ENCODE results near the gene AHRR. TPM values are rescaled to one million over a fixed set of nuclear protein-coding genes. Genes with fewer than 3 reads are reported as not detected.
"Not testable (repeated sequence)": the region's sequence is repeated elsewhere in the genome, so short reads cannot be mapped to it uniquely, and the experiment has no call there.

AHRR gene
- 1 to 10 TPM; 1.6 to 2.1 (median 1.9) TPM for polyA plus RNA-seq (ENCODE audit: insufficient read length in 3 of 3)

DNA sequence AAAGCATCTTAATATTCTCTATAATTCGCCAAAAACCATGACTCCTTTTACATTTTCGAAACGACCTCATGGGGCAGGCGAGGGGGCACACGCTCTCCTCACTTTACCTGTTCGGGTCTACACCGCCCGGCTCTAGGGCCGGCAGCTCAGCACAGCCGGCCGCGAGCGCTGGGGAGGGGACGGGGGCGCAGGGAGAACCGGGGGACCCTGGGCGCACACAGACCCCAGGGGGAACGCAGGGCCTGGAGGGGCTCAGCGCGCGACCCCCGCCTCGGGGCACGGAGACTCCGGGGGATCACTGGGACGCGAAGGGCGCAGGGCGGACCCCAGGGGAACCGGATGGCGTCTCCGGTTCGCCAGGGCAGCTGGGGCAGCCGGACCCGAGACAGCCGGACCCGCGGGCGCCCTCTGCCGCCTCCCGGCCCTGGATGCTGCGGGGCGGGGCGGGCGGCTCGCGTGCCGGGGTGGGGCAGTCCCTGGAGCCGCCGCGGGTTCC lies at the start of gene AHRR:
Gene AHRR (plus strand): TSS at position 485 of the 496 bp plus-strand sequence. CDS start 22,189 bp downstream, outside the sequence.
- DNase-seq (ENCODE audit: low read depth in 3 of 3, low spot score in 2 of 3): no peak

DNA sequence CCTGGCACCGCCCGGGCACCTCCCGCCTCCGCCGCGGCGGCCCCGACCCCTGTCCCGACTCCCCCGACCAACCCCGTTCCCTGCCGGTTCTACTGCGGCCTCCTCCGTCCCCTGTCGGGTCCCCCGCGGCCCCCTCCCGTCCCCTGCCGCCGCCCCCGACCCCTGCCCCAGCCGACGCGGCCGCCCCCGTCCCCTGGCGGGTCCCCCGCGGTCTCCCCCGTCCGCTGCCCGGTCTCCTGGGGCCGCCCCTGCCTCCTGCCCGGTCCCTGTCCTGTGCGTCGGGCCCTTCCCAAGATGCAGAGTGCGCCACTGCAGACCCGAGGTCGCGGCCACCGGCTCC lies 49.7 kb upstream of the AHRR start:
- DNase-seq (ENCODE audit: low read depth in 3 of 3, low spot score in 2 of 3): not testable (repeated sequence)

DNA sequence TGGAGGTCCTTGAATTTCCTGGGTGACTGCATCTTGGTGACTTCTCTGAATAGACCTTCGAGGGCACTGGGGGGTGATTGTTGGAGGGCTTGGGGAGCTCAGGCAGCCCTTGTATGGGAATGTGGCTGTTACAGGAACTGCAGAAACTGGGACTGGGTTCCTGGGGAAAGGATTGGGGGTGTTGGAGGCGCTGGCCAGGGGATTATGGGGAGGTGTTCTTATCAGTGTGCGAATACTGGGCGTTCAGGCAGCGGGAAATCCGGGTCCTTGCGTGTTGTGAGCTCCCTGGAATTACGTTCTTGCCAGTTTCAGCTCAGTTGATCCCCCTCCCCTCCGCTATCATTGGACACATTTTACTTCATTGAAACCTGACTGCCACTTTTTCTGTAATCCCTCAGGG lies 48.4 kb upstream of the AHRR start:
- DNase-seq (ENCODE audit: low read depth in 3 of 3, low spot score in 2 of 3): not testable (repeated sequence)

DNA sequence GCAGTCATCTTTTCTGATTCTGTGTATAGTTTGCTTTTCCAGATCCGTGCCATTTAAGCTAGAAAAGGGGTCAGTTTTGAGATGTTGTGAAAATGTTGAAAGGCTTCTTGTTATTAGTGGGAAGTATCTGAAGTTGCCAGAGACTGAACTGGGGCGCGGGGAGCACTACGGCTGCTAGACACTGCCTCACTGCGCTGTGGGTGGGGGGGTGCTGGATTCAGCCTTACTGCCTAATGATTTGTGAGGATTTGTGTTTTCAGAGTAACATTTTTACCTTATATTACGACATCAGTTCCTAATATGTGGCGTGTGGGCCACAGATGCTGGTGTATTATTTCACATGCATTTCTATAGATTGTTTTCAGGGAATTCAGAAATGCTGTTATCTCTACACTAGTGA lies 48.0 kb upstream of the AHRR start:
- not testable (repeated sequence) for DNase-seq (ENCODE audit: low read depth in 3 of 3, low spot score in 2 of 3)

DNA sequence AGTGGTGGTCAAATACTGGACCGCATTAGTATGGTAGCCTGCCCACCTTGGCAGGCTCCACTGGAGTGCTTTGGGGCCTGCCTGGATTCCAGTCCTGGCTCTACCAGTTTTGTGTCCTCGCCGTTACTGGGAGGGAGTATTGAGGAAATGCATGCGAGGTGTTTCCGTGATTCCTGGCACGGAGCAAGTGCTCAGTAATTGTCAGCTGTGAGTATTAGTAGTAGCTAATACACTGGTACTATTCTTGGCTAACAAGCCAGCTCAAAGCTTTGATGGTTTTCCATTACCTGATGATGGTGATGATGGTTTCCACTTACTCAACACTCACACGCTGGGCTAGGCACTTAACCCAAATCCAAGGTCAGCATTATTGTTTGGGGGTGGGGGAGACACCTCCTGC lies 47.2 kb upstream of the AHRR start:
- not testable (repeated sequence) for DNase-seq (ENCODE audit: low read depth in 3 of 3, low spot score in 2 of 3)

DNA sequence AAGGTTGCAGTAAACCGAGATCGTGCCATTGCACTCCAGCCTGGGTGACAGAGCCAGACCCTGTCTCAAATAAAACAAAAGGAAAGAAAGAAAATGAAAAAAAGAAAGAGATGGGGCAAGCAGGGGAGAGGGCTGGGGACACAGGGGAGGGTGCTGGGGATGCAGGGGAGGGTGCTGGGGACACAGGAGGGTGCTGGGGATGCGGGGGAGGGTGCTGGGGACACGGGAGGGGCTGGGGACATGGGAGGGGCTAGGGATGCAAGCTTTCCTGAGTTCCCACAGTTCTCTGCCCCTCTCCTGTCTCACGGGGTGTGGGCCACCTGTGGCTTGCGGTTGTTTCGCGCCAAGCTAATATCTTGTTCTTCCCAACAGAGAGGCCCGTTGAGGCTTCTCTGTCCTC lies 42.9 kb upstream of the AHRR start:
- no peak for DNase-seq (ENCODE audit: low read depth in 3 of 3, low spot score in 2 of 3)

DNA sequence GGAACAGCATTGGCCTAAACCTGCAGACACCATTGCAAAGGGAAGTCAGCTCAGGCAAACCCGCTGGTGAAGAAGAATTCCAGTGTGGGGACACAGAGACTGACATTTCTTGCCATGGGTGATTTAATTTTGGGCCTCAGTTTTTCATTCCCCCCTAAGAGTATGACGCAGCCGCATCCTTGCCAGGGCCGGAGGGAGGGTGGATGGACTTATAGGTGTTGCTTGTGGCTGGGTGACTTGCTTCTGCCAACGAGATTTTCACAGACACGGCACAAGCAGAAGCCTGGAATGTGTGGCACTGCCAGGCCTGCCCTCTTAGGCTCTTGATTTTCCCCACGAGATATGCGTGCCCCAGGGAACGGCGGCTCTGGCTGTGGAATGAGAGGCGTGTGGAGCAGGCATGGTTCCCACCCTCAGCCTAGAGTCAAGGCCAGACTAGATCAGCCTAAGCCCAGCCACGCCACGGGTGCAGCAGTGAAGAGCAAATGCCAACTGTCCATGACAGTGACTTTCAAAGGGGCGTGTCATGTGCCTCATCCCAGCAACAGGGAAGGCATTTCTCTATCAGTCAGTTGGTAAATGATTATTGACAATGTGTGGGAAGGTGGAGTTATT lies 42.4 kb upstream of the AHRR start:
- not testable (repeated sequence) for DNase-seq (ENCODE audit: low read depth in 3 of 3, low spot score in 2 of 3)

DNA sequence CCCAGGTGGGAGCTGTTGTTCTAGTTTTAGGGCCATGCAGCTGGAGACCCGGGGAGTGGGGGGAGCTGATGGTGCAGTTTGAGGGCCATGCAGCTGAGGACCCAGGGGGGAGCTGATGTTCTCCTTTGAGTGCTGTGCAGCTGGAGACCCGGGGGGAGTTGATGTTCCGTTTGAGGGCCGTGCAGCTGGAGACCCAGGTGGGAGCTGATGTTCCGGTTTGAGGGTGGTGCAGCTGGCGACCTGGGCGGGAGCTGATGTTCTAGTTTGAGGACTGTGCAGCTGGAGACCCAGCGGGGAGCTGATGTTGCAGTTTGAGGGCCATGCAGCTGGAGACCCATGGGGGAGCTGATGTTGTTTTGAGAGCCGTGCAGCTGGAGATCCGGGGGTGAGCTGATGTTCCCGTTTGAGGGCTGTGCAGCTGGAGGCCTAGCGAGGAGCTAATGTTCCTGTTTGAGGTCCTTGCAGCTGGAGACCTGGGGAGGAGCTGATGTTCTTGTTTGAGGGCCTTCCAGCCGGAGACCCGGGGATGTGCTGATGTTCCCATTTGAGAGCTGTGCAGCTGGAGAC lies 35.4 kb upstream of the AHRR start:
- no peak for DNase-seq (ENCODE audit: low read depth in 3 of 3, low spot score in 2 of 3)

DNA sequence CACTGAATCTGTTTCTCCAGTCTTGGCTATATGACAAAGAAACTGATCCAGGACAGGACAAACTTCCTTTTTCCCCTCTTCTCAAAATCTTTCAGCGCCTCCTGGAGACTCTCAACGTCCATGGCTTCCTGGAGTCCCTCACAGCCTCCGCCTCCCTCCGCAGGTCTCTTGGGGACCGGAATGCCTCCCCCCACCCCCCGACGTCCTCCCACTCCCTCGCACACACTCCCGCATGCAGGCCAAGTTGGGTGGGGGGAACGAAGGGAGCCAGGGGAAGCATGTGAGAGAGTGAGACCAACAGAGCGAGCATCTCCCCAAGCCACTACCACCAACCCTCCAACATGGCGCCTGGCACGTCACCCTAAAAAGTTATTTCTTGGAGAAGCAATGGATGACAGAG lies 31.3 kb upstream of the AHRR start:
- DNase-seq (ENCODE audit: low read depth in 3 of 3, low spot score in 2 of 3): not testable (repeated sequence)

DNA sequence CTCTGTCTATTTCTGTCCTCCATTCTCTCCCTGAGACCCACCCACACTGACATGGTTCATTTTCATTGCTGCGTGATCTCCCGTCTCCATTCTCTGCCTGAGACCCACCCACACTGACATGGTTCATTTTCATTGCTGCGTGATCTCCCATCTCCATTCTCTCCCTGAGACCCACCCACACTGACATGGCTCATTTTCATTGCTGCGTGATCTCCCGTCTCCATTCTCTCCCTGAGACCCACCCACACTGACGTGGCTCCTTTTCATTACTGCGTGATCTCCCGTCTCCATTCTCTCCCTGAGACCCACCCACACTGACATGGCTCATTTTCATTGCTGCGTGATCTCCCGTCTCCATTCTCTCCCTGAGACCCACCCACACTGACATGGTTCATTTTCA lies 30.2 kb upstream of the AHRR start:
- DNase-seq (ENCODE audit: low read depth in 3 of 3, low spot score in 2 of 3): not testable (repeated sequence)

DNA sequence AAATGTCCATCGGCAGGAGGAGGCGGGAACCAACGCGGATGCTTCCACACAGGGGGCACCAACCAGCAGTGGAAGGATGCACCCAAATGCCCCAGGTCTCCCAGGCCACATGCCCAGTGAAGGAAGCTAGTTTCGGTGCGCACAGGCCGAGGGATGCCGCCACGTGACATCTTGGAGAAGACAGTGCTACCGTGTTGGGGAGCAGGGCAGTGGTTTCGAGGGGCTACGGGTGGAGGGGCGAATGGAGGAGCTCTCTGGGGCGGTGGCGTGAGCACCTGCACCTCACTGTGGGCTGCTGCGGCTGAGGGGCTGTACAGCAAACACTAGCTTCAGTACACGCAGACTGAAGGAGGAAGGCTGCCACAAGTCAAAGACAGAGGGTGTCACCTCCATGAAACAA lies 26.7 kb upstream of the AHRR start:
- DNase-seq (ENCODE audit: low read depth in 3 of 3, low spot score in 2 of 3): not testable (repeated sequence)

DNA sequence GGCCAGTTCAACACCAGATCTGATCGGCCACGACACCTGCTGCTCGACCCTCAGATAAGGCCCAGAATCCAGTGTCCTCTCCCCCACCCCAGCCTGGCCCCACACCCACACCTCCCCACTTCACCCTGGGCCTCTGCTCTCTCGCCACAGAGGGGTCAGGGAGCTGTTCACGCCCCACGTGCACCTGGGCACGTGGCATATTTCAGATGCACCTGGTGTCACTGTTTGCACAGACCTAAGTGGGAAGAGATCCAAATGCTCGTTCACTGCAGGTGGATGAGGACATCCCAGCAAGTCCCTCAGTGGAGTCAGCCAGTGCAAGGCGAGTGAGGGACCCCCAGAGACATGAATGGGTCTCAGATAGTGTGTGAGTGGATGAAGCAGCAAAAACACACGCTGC lies 25.3 kb upstream of the AHRR start:
- DNase-seq (ENCODE audit: low read depth in 3 of 3, low spot score in 2 of 3): not testable (repeated sequence)

DNA sequence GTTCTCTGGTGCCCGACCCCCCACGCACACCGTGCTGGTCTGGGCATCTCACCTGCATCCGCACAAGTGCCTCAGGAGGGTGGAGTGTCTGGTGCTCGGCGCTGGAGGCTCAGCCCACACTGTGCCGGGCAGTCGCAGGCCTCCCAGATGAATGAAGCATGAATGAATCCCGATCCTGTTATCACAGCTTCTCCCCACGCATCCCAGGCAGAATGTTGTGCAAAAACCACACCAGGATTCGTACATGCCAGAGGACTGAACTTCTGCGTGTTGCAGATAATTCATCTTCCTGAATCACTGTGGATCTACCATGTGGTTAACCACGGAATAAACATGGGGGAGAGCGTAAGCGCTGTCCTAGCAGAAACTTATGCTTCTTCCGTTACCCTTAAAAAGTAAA lies 24.6 kb upstream of the AHRR start:
- DNase-seq (ENCODE audit: low read depth in 3 of 3, low spot score in 2 of 3): not testable (repeated sequence)

DNA sequence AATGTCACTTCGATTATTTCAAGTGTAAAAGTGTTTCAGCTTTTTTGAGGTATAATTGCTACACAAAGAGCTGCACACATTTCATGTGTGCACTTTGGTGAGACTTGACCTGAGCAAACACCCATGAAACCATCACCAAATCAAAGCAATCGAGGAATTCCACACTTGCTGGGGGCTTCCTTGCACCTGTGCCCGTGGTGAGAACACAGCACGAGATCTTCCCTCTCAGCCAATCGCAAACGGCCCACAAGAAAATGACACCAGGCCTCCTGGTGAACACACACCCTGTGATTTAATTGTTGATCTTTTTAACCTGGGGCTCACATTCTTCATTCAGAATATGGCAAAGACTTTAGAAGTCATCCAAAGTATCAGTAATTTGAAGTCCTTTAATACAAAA lies 24.1 kb upstream of the AHRR start:
- DNase-seq (ENCODE audit: low read depth in 3 of 3, low spot score in 2 of 3): not testable (repeated sequence)

DNA sequence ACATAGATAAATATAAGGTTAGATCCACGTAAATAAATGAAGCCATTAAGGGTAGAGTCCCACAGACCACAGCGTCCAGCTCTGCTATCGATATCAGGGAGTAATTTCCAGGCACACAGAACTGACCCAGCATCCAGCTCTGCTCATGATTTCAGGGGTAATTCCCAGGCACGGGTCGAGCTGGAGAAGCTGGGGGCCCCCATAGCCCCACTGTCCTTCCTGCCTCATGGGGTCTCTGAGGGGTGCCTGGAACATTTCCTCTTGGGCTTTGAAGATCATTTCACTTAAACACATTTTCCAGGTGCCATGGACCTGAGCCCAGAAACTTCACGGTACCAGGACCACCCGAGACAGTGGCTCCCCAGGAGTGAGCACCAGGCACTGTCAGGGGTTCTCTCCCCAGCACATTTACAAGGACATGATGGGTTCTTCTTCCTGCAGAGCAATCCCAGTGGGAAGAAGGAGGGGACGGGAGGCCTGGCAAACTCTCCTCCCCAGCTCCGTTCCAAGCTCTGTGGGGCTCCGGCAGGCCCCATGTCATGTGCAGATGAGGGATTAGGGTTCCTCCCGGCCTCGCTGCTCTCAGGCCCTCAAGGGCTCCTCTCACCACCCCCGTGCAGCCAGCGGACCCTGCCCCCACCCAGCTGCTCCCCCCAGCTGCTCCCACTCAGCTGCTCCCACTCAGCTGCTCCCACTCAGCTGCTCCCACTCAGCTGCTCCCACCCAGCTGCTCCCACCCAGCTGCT lies 23.4 kb upstream of the AHRR start:
- DNase-seq (ENCODE audit: low read depth in 3 of 3, low spot score in 2 of 3): not testable (repeated sequence)

DNA sequence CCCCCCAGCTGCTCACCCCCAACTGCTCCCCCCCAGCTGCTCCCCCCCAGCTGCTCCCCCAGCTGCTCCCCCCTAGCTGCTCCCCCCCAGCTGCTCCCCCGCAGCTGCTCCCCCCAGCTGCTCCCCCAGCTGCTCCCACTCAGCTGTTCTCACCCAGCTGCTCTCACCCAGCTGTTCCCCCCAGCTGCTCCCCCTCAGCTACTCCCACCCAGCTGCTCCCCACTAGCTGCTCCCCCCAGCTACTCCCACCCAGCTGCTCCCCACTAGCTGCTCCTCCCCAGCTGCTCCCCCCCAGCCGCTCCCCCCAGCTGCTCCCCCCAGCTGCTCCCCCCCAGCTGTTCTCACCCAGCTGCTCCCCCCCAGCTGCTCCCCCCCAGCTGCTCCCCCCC lies 22.8 kb upstream of the AHRR start:
- DNase-seq (ENCODE audit: low read depth in 3 of 3, low spot score in 2 of 3): no peak

DNA sequence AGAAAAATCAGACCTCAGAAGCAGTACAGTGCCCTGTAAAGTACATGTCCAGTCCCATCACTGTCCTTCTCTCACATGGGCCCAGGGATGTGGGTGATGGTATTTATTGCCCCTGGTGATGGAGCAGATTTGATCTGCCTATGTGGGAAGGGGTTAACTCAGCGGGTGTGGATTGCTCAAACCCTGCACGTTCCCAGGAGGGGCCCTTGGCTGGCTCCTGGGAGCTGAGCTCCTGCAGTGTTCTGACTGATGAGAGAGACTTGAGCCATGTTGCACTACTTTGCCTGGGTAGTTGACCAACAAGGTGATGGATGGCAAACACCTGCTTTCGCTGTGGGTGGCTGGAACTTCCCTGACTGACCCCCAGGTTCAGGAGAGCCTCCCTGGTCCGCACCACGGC lies 21.6 kb upstream of the AHRR start:
- DNase-seq (ENCODE audit: low read depth in 3 of 3, low spot score in 2 of 3): not testable (repeated sequence)

DNA sequence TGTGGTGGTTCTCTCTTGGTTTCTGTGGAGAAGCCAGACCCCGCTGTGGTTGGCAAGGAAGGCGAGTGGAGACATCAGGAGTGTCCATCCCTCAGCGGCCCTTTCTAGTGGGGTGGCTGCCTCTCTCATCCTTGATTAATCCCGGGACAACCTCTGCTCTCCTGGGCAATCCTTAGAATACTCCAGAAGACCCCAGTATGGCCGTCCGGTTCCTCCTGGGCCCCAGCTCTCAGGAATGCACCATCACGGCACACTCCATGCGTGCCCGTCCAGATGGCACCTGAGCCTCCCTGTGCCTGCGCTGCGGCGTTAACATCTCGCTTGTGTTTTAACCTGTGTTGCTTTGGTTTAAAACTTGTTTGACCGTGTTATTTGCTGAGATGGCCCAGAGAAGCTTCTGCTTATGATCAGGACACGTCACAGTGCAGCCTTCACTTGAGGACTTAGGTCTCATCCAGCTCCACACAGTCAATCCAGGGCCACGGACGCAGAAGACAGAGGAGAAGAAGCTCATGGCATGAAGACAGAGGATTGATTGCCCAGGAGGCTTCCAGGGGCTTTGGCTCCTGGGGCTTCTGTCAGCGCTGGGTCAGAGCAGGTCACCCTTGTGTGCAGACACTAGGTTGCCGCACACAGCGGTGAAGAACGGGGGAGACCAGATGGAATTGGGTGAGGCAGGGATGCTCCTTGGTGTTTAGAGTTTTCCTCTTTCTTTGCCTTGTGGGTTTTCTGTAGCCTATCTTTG lies 20.7 kb upstream of the AHRR start:
- not testable (repeated sequence) for DNase-seq (ENCODE audit: low read depth in 3 of 3, low spot score in 2 of 3)

DNA sequence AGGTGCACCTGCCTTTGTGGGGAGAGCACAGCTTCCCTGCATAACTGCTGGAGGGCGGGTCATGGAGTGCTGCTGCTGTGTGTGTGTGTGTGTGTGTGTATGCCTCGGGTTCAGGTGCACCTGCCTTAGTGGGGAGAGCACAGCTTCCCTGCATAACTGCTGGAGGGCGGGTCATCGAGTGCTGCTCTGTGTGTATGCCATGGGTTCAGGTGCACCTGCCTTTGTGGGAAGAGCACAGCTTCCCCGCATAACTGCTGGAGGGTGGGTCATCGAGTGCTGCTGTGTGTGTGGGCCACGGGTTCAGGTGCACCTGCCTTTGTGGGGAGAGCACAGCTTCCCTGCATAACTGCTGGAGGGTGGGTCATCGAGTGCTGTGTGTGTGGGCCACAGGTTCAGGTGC lies 19.1 kb upstream of the AHRR start:
- DNase-seq (ENCODE audit: low read depth in 3 of 3, low spot score in 2 of 3): not testable (repeated sequence)

DNA sequence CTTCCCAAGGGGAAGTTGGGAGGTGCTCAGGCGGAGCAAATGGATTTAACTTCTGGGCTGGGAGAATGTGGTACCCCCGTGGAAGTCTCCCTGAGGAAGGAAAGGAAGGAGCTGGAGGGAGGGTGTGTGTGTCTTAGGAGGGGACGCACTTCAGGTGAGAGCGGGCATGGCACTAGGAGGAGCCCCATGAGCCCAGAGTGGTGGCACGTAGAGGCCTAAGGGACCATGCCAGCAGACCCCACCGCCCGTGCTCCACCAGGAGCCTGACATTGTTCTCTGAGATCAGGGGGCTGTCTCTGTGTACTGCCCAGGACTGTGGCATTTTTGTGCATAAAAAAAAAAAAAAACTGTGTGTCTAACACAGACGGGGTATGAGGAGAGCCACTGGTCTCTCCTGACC lies 18.5 kb upstream of the AHRR start:
- DNase-seq (ENCODE audit: low read depth in 3 of 3, low spot score in 2 of 3): no peak

DNA sequence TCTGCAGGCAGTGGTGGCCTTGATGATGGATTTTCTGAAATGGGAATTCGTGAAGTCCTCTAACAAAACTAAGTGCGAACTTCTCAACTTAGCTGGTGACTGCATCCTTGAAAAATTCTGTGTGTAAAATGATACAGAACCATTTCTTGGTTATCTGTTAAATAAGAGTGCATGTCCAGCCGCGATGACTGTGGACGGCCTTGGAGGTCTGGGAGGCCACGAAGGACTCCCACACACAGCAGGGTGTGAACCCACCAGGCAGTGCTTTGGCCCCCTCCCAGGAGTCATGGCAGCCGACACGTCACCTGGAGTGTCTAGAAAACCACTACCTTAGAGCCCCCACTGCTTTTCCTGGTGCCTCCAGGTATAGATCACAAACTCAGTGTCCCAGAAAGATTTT lies 17.8 kb upstream of the AHRR start:
- not testable (repeated sequence) for DNase-seq (ENCODE audit: low read depth in 3 of 3, low spot score in 2 of 3)
